EL (cell line): ENCODE data around the gene BCL2.
"Not testable (repeated sequence)": the region's sequence is repeated elsewhere in the genome, so short reads cannot be mapped to it uniquely, and the experiment has no call there.

Source experiments
- DNase-seq: peaks from one replicate; pipeline ENCODE4 v3.0.0-alpha.2; 2016

BCL2 gene

GRCh38 chr18:63257453-63257852, 62.1 kb downstream of the BCL2 start:
- no peak for DNase-seq

GRCh38 chr18:63255435-63255834, 64.1 kb downstream of the BCL2 start:
- no peak for DNase-seq

- no peak for DNase-seq
Observed at GRCh38 chr18:63254716-63255399, 64.7 kb downstream of the BCL2 start.

- peak; percentile 8 for DNase-seq
Observed at GRCh38 chr18:63253428-63254372, 65.9 kb downstream of the BCL2 start.

- DNase-seq: no peak
Observed at GRCh38 chr18:63253014-63253413, 66.6 kb downstream of the BCL2 start.

GRCh38 chr18:63249771-63250170, 69.8 kb downstream of the BCL2 start:
- DNase-seq: no peak

GRCh38 chr18:63247926-63248325, 71.6 kb downstream of the BCL2 start:
- no peak for DNase-seq

- no peak for DNase-seq
Observed at GRCh38 chr18:63247506-63247905, 72.1 kb downstream of the BCL2 start.

- DNase-seq: no peak
Observed at GRCh38 chr18:63245600-63245999, 74.0 kb downstream of the BCL2 start.

- no peak for DNase-seq
Observed at GRCh38 chr18:63244607-63245006, 75.0 kb downstream of the BCL2 start.

- DNase-seq: no peak
Observed at GRCh38 chr18:63241760-63242159, 77.8 kb downstream of the BCL2 start.

GRCh38 chr18:63241317-63241712, 78.3 kb downstream of the BCL2 start:
- DNase-seq: no peak

- no peak for DNase-seq
Observed at GRCh38 chr18:63240531-63241316, 78.8 kb downstream of the BCL2 start.

- DNase-seq: no peak
Observed at GRCh38 chr18:63238693-63239075, 80.9 kb downstream of the BCL2 start.

GRCh38 chr18:63237881-63238692, 81.5 kb downstream of the BCL2 start:
- peak; percentile 90 for DNase-seq

- peak; percentile 52 for DNase-seq
Observed at GRCh38 chr18:63236921-63237846, 82.4 kb downstream of the BCL2 start.

GRCh38 chr18:63236406-63236805, 83.2 kb downstream of the BCL2 start:
- DNase-seq: no peak

- DNase-seq: not testable (repeated sequence)
Observed at GRCh38 chr18:63235920-63236319, 83.6 kb downstream of the BCL2 start.

- no peak for DNase-seq
Observed at GRCh38 chr18:63234841-63235240, 84.7 kb downstream of the BCL2 start.

GRCh38 chr18:63234432-63234831, 85.1 kb downstream of the BCL2 start:
- no peak for DNase-seq

GRCh38 chr18:63233334-63233733, 86.2 kb downstream of the BCL2 start:
- no peak for DNase-seq
